Endodermal cell (in vitro differentiated cells): ENCODE results near the gene PIP4P1. TPM values are rescaled to one million over a fixed set of nuclear protein-coding genes. Genes with fewer than 3 reads are reported as not detected.
A peak's percentile ranks its signal among the peaks of the same experiment; 100 is the strongest.

Experiments used
- DNase-seq: peaks from one replicate; pipeline ENCODE4 v3.0.0-alpha.2; 2017
- H3K27ac ChIP-seq: 2 replicates; pipeline ENCODE4 v1.5.1; 2013; ENCODE audit warnings: mild to moderate bottlenecking, low read depth, low read length, moderate library complexity
- H3K27me3 ChIP-seq: 2 replicates; pipeline ENCODE4 v1.6.1; 2013; ENCODE audit warnings: mild to moderate bottlenecking, low read length, moderate library complexity; ENCODE audit not compliant: insufficient read depth, control insufficient read depth, poor library complexity, severe bottlenecking
- H3K36me3 ChIP-seq: 2 replicates; pipeline ENCODE4 v1.7.0; 2013; ENCODE audit warnings: mild to moderate bottlenecking, low read length, moderate library complexity; ENCODE audit not compliant: control insufficient read depth, insufficient read depth
- H3K4me1 ChIP-seq: one replicate; pipeline ENCODE4 v1.7.0; 2013; ENCODE audit warnings: low read length; ENCODE audit not compliant: control insufficient read depth, insufficient read depth
- H3K4me3 ChIP-seq: 2 replicates; pipeline ENCODE4 v1.5.1; 2013; ENCODE audit warnings: mild to moderate bottlenecking, low read length, moderate library complexity
- H3K9ac ChIP-seq: 2 replicates; pipeline ENCODE4 v1.6.1; 2013; ENCODE audit warnings: mild to moderate bottlenecking, low read length, moderate library complexity; ENCODE audit not compliant: poor library complexity, severe bottlenecking; ENCODE audit errors: extremely low read depth
- H3K9me3 ChIP-seq: 2 replicates; pipeline ENCODE4 v1.6.1; 2013; ENCODE audit warnings: mild to moderate bottlenecking, low read length, moderate library complexity; ENCODE audit not compliant: control insufficient read depth
- H3K27ac Mint-ChIP-seq: 2 replicates; pipeline ENCODE4 v1.8.0; 2020; ENCODE audit warnings: mixed read lengths
- H3K27me3 Mint-ChIP-seq: 2 replicates; pipeline ENCODE4 v1.8.0; 2021; ENCODE audit warnings: mild to moderate bottlenecking, mixed read lengths; ENCODE audit not compliant: insufficient read depth
- H3K36me3 Mint-ChIP-seq: 2 replicates; pipeline ENCODE4 v1.8.0; 2020; ENCODE audit warnings: low read depth, mixed read lengths
- H3K4me1 Mint-ChIP-seq: 2 replicates; pipeline ENCODE4 v1.8.0; 2020; ENCODE audit warnings: mixed read lengths
- H3K4me3 Mint-ChIP-seq: 2 replicates; pipeline ENCODE4 v1.8.0; 2020; ENCODE audit warnings: mild to moderate bottlenecking, moderate library complexity, mixed read lengths
- H3K9me3 Mint-ChIP-seq: 2 replicates; pipeline ENCODE4 v1.8.0; 2020; ENCODE audit warnings: mild to moderate bottlenecking, mixed read lengths
- WGBS, 2 experiments: methylation state at CpG; one replicate each; pipeline versions ENCODE4 v1.1.5 to v1.1.7; 2013; ENCODE audit warnings: missing lambda C conversion rate in 2 of 2, mixed read lengths in 1 of 2; ENCODE audit not compliant: insufficient coverage in 1 of 2, insufficient read length in 1 of 2; 5-methylcytosine and 5-hydroxymethylcytosine counted together
- total RNA-seq, 2 donors: library from RNA; stranded (reverse); fragmentation: NEBNext Ultra II Directional in 1 of 2; extraction: Animal tissue kit (Norgen Biotek cat#: 25700) in 1 of 2; gene quantifications; 2 replicates in 1 of 2; 3 replicates in 1 of 2; pipeline ENCODE4 v1.2.1, GENCODE V29; 2021
- TF ChIP-seq, protein P1 (sequence below): fragments of 200-600 bp; sonication (generic); conservative IDR thresholded peaks from 2 replicates; pipeline ENCODE4 v1.5.0; 2021; ENCODE audit warnings: antibody characterized with exemption, mild to moderate bottlenecking

PIP4P1 gene
- total RNA-seq, 2 donors from 2014 or later: 32.1 to 38.1 TPM

DNA sequence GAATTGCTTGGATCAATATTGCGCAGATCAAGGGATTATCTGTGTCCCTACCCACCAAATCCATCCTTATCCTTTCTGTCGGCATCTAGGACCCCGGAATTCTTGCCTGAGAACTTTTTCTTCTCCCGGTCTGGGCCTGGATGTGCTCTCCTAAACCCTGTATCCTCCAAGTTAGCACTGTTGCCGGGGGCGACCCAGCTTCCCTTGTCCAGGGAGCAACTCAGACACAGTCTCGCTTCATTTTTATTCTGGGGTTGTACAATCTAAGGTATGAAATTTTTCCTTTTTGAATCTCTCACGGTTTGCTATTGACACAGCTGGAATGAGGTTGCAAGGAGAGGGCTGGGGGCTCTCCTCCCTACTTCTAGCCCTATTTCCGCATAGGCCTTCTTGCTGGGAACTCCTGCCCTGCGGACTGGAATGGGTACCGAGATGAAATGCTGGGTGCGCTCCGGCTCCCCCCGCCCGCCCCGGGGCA, 7.6 kb upstream of the PIP4P1 start:
- WGBS, 2 experiments: 38 to 90% methylated on average over 2 to 16 of the region's 16 CpGs
- TF ChIP-seq, protein P1, sequence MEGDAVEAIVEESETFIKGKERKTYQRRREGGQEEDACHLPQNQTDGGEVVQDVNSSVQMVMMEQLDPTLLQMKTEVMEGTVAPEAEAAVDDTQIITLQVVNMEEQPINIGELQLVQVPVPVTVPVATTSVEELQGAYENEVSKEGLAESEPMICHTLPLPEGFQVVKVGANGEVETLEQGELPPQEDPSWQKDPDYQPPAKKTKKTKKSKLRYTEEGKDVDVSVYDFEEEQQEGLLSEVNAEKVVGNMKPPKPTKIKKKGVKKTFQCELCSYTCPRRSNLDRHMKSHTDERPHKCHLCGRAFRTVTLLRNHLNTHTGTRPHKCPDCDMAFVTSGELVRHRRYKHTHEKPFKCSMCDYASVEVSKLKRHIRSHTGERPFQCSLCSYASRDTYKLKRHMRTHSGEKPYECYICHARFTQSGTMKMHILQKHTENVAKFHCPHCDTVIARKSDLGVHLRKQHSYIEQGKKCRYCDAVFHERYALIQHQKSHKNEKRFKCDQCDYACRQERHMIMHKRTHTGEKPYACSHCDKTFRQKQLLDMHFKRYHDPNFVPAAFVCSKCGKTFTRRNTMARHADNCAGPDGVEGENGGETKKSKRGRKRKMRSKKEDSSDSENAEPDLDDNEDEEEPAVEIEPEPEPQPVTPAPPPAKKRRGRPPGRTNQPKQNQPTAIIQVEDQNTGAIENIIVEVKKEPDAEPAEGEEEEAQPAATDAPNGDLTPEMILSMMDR: no peak
- H3K4me3 Mint-ChIP-seq: peak overlapping the region; percentile 95

DNA sequence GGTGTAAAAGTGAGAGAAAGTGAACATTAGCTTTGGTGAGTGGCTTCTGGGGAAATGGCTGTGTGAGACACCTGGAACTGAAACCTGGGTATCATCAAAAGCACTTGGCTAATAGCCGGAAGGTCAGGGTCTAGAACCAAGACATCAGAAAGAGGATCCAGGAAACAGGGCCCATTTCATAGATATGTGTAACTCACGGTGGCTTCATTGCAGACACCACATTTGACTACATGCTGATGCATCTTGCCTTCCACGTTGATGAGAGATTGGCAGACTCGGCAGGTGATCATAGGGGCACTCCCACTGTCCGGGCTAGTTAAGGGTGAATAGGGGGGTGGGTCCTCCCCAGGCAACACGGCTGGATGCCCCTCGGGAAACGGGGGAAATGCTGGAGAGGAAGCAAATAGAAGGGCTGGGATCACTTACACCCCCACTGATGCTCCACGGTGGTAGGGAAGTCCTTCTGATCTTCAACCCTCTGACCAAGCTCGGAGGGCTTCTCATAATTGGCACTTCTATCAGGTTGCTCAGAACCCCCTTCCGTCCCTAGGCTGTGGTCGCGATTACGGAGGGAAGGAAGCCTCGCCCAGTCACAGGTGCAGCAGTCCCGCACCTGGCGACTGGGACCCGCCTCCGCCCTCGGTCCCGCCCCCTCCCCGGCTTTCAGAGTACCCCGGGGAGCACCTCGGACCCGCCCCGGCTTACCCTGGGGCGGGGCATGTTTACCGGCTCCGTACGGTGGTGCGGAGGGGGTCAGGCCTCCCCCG, 593 bp downstream of the PIP4P1 start:
- WGBS, 2 experiments: 7 to 9% methylated on average over 16 to 32 of the region's 32 CpGs
- Histone ChIP-seq H3K9me3 (no peaks in the 10 kb centered on the region), H3K9ac (peak overlapping the region; percentile 54), H3K36me3 (peaks cover 43% of the 10 kb centered on the region), H3K4me3 (peak overlapping the region; percentile 92), H3K27me3 (no peaks in the 10 kb centered on the region), H3K4me1 (peaks cover 6% of the 10 kb centered on the region), H3K27ac (peak overlapping the region; percentile 78)
- Mint-ChIP-seq H3K27me3 (peaks cover 2% of the 10 kb centered on the region), H3K9me3 (peaks cover 3% of the 10 kb centered on the region), H3K4me3 (peak overlapping the region; percentile 73), H3K4me1 (peaks cover 11% of the 10 kb centered on the region), H3K27ac (peak overlapping the region; percentile 85), H3K36me3 (peaks cover 20% of the 10 kb centered on the region)
- TF ChIP-seq, protein P1: no peak
- peak; percentile 80 for DNase-seq

More for the DNA sequence above, 7.6 kb upstream of the PIP4P1 start:
- DNase-seq: no peak
- H3K36me3 ChIP-seq: peaks cover 16% of the 10 kb centered on the region
- no peaks in the 10 kb centered on the region for H3K9me3 ChIP-seq
- peak overlapping the region; percentile 96 for H3K27ac Mint-ChIP-seq
- peak overlapping the region; percentile 65 for H3K27ac ChIP-seq
- H3K27me3 ChIP-seq: no peaks in the 10 kb centered on the region
- peaks cover 15% of the 10 kb centered on the region for H3K4me1 Mint-ChIP-seq
- no peaks in the 10 kb centered on the region for H3K9me3 Mint-ChIP-seq
- H3K4me3 ChIP-seq: peak overlapping the region; percentile 95
- H3K27me3 Mint-ChIP-seq: peaks cover 2% of the 10 kb centered on the region
- H3K4me1 ChIP-seq: no peaks in the 10 kb centered on the region
- H3K36me3 Mint-ChIP-seq: peaks cover 15% of the 10 kb centered on the region
- H3K9ac ChIP-seq: peak overlapping the region; percentile 71

GRCh38 chr14:20458031-20458789, 3.0 kb downstream of the PIP4P1 start:
- no peak overlapping the region for H3K27ac ChIP-seq
- H3K36me3 Mint-ChIP-seq: peaks cover 20% of the 10 kb centered on the region

More at GRCh38 chr14:20458031-20458789, 3.0 kb downstream of the PIP4P1 start:
- H3K9me3 ChIP-seq: no peaks in the 10 kb centered on the region
- H3K36me3 ChIP-seq: peaks cover 43% of the 10 kb centered on the region
- Mint-ChIP-seq H3K4me1 (peaks cover 11% of the 10 kb centered on the region), H3K9me3 (peaks cover 3% of the 10 kb centered on the region), H3K27ac (peak overlapping the region; percentile 70), H3K27me3 (no peaks in the 10 kb centered on the region), H3K4me3 (no peak overlapping the region)
- no peaks in the 10 kb centered on the region for H3K27me3 ChIP-seq
- DNase-seq: peak; percentile 55
- H3K9ac ChIP-seq: no peak overlapping the region
- TF ChIP-seq, protein P1: no peak
- H3K4me3 ChIP-seq: no peak overlapping the region
- 94 to 96% methylated on average over 4 to 8 of the region's 8 CpGs for WGBS, 2 experiments
- H3K4me1 ChIP-seq: peaks cover 6% of the 10 kb centered on the region
